ENCODE data around the gene AKR1B15. TPM values are rescaled to one million over a fixed set of nuclear protein-coding genes. Genes with fewer than 3 reads are reported as not detected.
"Not testable (repeated sequence)": the region's sequence is repeated elsewhere in the genome, so short reads cannot be mapped to it uniquely, and the experiment has no call there.

The AKR1B15 gene
- polyA plus RNA-seq, 1 experiment: 0.10 TPM

GRCh38 chr7:134520130-134520529, 28.8 kb upstream of the AKR1B15 start:
- Histone ChIP-seq H3K9me3 (ENCODE audit: control insufficient read depth, insufficient read depth, low read length) (no peaks in the 10 kb centered on the region), H3K27me3 (ENCODE audit: control insufficient read depth, insufficient read depth, low read length) (no peaks in the 10 kb centered on the region), H3K4me3 (ENCODE audit: low read depth, low read length) (no peak overlapping the region), H3K27ac (ENCODE audit: low read depth, low read length) (no peak overlapping the region)
- ChIA-PET POLR2A (no interaction called here), CTCF (interaction anchor here (0.7 to 1.5 kb wide), 8 partner anchors 12 to 99 kb away, joined by 3 to 8 read pairs (median 4); partner anchors contain the start of gene AKR1B15)
- TF ChIP-seq CTCF (IDR thresholded peaks at IDR 0.05; ENCODE audit: low read depth, low read length): peak; percentile 39
- DNase-seq (ENCODE audit: low read depth, low spot score): no peak

GRCh38 chr7:134522601-134523000, 26.3 kb upstream of the AKR1B15 start:
- TF ChIP-seq CTCF (IDR thresholded peaks at IDR 0.05; ENCODE audit: low read depth, low read length): no peak
- CTCF ChIA-PET: interaction anchor here (1.0 kb wide), 1 partner anchor 25 kb away, joined by 3 read pairs; no protein-coding TSS in a partner anchor
- H3K4me3 ChIP-seq (ENCODE audit: low read depth, low read length): no peak overlapping the region

GRCh38 chr7:134525449-134525848, 23.5 kb upstream of the AKR1B15 start:
- H3K27me3 ChIP-seq (ENCODE audit: control insufficient read depth, insufficient read depth, low read length); H3K27ac ChIP-seq (ENCODE audit: low read depth, low read length); POLR2A ChIA-PET; H3K9me3 ChIP-seq (ENCODE audit: control insufficient read depth, insufficient read depth, low read length); DNase-seq (ENCODE audit: low read depth, low spot score); H3K4me3 ChIP-seq (ENCODE audit: low read depth, low read length): not testable (repeated sequence)
- CTCF ChIA-PET: interaction anchor here (1.1 to 2.5 kb wide), 4 partner anchors 11 to 92 kb away, joined by 3 to 21 read pairs (median 6); no protein-coding TSS in a partner anchor

More at GRCh38 chr7:134522601-134523000, 26.3 kb upstream of the AKR1B15 start:
- POLR2A ChIA-PET: interaction anchor here (0.7 kb wide), 1 partner anchor 32 kb away, joined by 3 read pairs; no protein-coding TSS in a partner anchor
- no peak overlapping the region for H3K27ac ChIP-seq (ENCODE audit: low read depth, low read length)
- no peaks in the 10 kb centered on the region for H3K27me3 ChIP-seq (ENCODE audit: control insufficient read depth, insufficient read depth, low read length)
- no peaks in the 10 kb centered on the region for H3K9me3 ChIP-seq (ENCODE audit: control insufficient read depth, insufficient read depth, low read length)
- DNase-seq (ENCODE audit: low read depth, low spot score): no peak

GRCh38 chr7:134526552-134527248, 22.2 kb upstream of the AKR1B15 start:
- H3K4me3 ChIP-seq (ENCODE audit: low read depth, low read length); POLR2A ChIA-PET; H3K27me3 ChIP-seq (ENCODE audit: control insufficient read depth, insufficient read depth, low read length); H3K9me3 ChIP-seq (ENCODE audit: control insufficient read depth, insufficient read depth, low read length); H3K27ac ChIP-seq (ENCODE audit: low read depth, low read length); DNase-seq (ENCODE audit: low read depth, low spot score): not testable (repeated sequence)
- CTCF ChIA-PET: interaction anchor here (0.6 to 1.7 kb wide), 3 partner anchors 20 to 94 kb away, joined by 3 to 9 read pairs (median 4); no protein-coding TSS in a partner anchor

- peak overlapping the region; percentile 61 for H3K27ac ChIP-seq (ENCODE audit: low read depth, low read length)
Observed at GRCh38 chr7:134527979-134528371, 20.9 kb upstream of the AKR1B15 start.

More at GRCh38 chr7:134527979-134528371, 20.9 kb upstream of the AKR1B15 start:
- peak; percentile 59 for DNase-seq (ENCODE audit: low read depth, low spot score)
- Histone ChIP-seq H3K4me3 (ENCODE audit: low read depth, low read length) (peak overlapping the region; percentile 31; the same call in 1 of the 2 replicates), H3K9me3 (ENCODE audit: control insufficient read depth, insufficient read depth, low read length) (no peaks in the 10 kb centered on the region), H3K27me3 (ENCODE audit: control insufficient read depth, insufficient read depth, low read length) (peaks cover 4% of the 10 kb centered on the region)
- TF ChIP-seq CTCF (IDR thresholded peaks at IDR 0.05; ENCODE audit: low read depth, low read length): no peak
- CTCF ChIA-PET: interaction anchor here (0.9 to 1.7 kb wide), 5 partner anchors 14 to 96 kb away, joined by 3 to 9 read pairs (median 3); partner anchors contain the start of gene AKR1B1
- POLR2A ChIA-PET: interaction anchor here (0.9 to 1.2 kb wide), 2 partner anchors 37 to 118 kb away, joined by 3 to 4 read pairs; no protein-coding TSS in a partner anchor

Measured in AG04450 (cell line).